Activated B cell treated with CpG ODN at 0.5 μM for 24 hours (primary cell): Measurements from ENCODE around the gene TIGD7. TPM values are rescaled to one million over a fixed set of nuclear protein-coding genes. Genes with fewer than 3 reads are reported as not detected.

Experiments
- ATAC-seq: fragments of 200-7000 bp; cut with Tn5 transposase; one replicate; pipeline ENCODE4 v1.10.0; 2021; ENCODE audit warnings: low read depth, mild to moderate bottlenecking, moderate library complexity
- CTCF ChIA-PET: fragments of 350-600 bp; sonication (Branson Sonifier 250); formaldehyde crosslinking; loops from one replicate; lab custom pipeline; 2021; ENCODE audit warnings: antibody characterized with exemption; lab: Charles Lee
- POLR2A ChIA-PET: fragments of 350-600 bp; sonication (Branson Sonifier 250); formaldehyde crosslinking; loops from one replicate; lab custom pipeline; 2021; ENCODE audit warnings: antibody characterized with exemption; lab: Charles Lee
- DNase-seq: peaks from one replicate; pipeline ENCODE4 v3.0.0; 2022
- H3K27ac Mint-ChIP-seq: one replicate; pipeline ENCODE4 v1.8.0; 2020; ENCODE audit warnings: mixed read lengths
- H3K27me3 Mint-ChIP-seq: one replicate; pipeline ENCODE4 v1.8.0; 2021; ENCODE audit warnings: mixed read lengths
- H3K36me3 Mint-ChIP-seq: one replicate; pipeline ENCODE4 v1.8.0; 2021; ENCODE audit warnings: low read depth, mixed read lengths
- H3K4me1 Mint-ChIP-seq: one replicate; pipeline ENCODE4 v1.8.0; 2021; ENCODE audit warnings: mixed read lengths
- H3K4me3 Mint-ChIP-seq: one replicate; pipeline ENCODE4 v1.8.0; 2020; ENCODE audit warnings: mild to moderate bottlenecking, mixed read lengths
- H3K9me3 Mint-ChIP-seq: one replicate; pipeline ENCODE4 v1.8.0; 2020; ENCODE audit warnings: mixed read lengths
- intact Hi-C: fragments of 100-400 bp; cut with micrococcal nuclease; formaldehyde crosslinking; loops from one replicate; pipeline ENCODE4 v1.15.1; 2024
- total RNA-seq: library from RNA; stranded (reverse); gene quantifications from 2 replicates; pipeline ENCODE4 v1.2.3, GENCODE V29; 2022
- TF ChIP-seq, protein P1 (sequence below): fragments of 200-600 bp; IDR thresholded peaks from one replicate; pipeline ENCODE4 v1.8.0; 2022; ENCODE audit warnings: antibody characterized with exemption, mild to moderate bottlenecking

The TIGD7 gene, protein sequence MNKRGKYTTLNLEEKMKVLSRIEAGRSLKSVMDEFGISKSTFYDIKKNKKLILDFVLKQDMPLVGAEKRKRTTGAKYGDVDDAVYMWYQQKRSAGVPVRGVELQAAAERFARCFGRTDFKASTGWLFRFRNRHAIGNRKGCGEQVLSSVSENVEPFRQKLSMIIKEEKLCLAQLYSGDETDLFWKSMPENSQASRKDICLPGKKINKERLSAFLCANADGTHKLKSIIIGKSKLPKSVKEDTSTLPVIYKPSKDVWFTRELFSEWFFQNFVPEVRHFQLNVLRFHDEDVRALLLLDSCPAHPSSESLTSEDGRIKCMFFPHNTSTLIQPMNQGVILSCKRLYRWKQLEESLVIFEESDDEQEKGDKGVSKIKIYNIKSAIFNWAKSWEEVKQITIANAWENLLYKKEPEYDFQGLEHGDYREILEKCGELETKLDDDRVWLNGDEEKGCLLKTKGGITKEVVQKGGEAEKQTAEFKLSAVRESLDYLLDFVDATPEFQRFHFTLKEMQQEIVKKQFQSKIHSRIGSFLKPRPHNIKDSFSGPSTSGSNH
- total RNA-seq, result 6.7 and 11.0 TPM in 2 replicates

DNA sequence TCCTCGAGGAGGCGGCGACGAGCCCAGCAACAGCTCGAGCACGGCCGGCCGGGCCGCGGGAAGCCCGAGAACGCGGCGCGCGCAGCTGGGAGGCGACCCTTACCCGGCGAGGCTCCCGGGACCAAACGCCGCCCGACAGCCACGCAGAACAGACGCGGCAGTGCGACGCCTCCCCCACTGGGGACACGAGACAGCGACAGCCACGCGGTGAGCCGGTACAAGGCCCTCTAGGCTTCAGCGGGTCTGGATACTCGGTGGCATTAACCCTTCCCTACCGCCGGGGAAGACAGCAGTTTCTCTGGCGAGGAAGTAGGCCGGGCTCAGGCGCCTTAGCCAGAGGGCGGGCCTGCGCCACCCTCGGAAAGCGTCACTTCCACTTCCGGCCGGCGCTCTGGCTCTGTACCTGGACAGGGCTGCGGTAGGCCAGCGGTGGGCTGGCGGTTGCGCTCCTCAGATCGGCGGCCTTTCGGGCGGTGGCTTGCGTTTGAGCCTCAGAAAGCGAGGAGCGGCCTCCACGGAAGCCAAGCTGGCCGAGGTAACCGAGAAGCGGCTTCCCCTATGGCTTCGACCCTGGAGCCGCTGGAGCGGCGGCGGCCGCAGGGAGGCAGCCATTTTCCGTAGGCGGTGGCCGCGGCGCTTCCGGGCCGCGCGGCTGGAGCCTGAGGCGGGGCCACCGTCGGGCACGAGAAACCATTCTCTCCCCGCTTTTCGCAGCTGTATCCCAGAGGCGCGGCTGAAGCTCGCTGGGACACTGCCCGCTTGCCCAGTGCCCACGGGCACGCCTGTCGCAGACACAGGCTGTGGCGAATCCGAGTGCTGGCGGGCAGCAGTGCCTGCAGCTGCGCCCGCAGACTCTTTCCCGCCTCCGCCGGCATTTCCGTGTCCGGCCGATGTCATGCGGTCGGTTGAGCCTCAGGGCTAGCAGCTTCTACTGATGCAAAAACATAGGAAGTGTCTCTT, at the start of gene TIGD7, which contains the start of gene ZNF75A:
TIGD7 (minus strand) TSS at position 322 of the 960 bp plus-strand sequence. CDS start 4,816 bp downstream, outside the sequence.
ZNF75A (plus strand) TSS at position 389 of the 960 bp plus-strand sequence. CDS start 2,932 bp downstream, outside the sequence.
- Mint-ChIP-seq H3K27me3 (no peaks in the 10 kb centered on the region), H3K27ac (peak within 1 kb of the TSS; percentile 88), H3K4me3 (peak within 1 kb of the TSS; percentile 88), H3K36me3 (peaks cover 54% of the 10 kb centered on the region), H3K9me3 (peaks cover 5% of the 10 kb centered on the region), H3K4me1 (peaks cover 26% of the 10 kb centered on the region)
- TF ChIP-seq, protein P1, sequence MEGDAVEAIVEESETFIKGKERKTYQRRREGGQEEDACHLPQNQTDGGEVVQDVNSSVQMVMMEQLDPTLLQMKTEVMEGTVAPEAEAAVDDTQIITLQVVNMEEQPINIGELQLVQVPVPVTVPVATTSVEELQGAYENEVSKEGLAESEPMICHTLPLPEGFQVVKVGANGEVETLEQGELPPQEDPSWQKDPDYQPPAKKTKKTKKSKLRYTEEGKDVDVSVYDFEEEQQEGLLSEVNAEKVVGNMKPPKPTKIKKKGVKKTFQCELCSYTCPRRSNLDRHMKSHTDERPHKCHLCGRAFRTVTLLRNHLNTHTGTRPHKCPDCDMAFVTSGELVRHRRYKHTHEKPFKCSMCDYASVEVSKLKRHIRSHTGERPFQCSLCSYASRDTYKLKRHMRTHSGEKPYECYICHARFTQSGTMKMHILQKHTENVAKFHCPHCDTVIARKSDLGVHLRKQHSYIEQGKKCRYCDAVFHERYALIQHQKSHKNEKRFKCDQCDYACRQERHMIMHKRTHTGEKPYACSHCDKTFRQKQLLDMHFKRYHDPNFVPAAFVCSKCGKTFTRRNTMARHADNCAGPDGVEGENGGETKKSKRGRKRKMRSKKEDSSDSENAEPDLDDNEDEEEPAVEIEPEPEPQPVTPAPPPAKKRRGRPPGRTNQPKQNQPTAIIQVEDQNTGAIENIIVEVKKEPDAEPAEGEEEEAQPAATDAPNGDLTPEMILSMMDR, result no peak
- ChIA-PET POLR2A (interaction anchor here (0.7 to 4.7 kb wide), 14 partner anchors 13 to 195 kb away, joined by 3 to 57 read pairs (median 6); partner anchors contain the start of genes CLUAP1, ZNF174, ZNF200 and ZNF263), CTCF (interaction anchor here (1.0 kb wide), 1 partner anchor 16 kb away, joined by 3 read pairs; no protein-coding TSS in a partner anchor)
- ATAC-seq (peak; percentile 91), DNase-seq (peak; percentile 83)
- intact Hi-C loops, result loop anchor here (1.0 to 5.0 kb wide), 7 partner anchors 22 to 195 kb away; partner anchors contain the start of genes ZNF174, ZNF200, ZNF263 and ZSCAN32

DNA sequence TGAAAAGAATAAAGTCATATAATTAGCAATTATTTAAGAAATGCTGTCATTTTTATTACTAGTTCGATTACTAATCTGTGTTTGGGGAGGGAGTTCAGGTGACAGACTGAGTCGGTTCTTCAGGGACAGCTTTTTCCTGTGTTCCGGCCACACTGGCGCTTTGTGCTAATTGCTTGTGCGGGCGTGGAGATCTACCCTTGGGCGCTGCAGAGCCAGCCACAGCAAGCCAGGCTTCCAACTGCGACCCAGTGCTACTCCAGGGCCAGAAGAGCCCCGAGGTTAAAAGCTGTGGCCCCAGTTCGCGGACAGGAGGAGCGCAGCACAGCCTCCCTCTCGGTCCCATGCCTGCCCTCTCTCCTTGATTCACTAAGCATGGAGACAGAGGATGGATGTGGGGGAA, 43.9 kb upstream of the TIGD7 start:
- POLR2A ChIA-PET, result no interaction called here

DNA sequence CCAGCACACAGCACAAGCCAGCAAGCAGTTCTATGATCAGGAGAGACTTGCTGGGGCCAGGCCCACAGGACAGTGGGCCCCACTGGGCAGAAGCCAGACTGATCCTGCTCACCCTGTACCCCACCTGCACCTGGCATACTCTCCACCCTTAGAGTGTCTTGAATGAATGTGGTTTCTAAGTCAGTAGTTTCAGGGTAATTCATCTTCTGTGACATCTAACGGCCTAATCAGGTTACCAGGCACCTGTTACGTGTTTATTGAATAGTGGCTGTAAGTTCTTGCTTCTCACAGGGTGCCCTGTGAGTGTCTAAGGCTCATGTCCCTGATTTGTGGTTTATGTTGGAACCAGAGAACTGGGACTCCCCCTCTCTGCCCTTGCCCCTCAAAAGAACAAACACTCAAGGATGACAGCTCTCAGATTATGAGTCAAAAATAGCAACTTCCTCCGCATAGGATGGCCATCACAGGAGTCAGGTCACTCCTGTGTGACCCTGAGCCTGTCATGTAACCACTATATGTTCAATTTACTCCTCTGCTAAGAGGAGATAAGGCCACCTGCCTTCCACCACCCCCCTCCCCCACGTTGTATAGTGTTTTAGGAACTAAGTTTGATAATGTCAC, 43.4 kb upstream of the TIGD7 start:
- H3K27me3 Mint-ChIP-seq, result no peaks in the 10 kb centered on the region
- CTCF ChIA-PET, result no interaction called here
- no peak for ATAC-seq
- DNase-seq, result no peak
- POLR2A ChIA-PET, result no interaction called here
- no peak overlapping the region for H3K27ac Mint-ChIP-seq
- H3K4me1 Mint-ChIP-seq, result peaks cover 5% of the 10 kb centered on the region
- TF ChIP-seq, protein P1, result no peak
- H3K9me3 Mint-ChIP-seq, result peaks cover 2% of the 10 kb centered on the region
- intact Hi-C loops, result no loop called here
- no peaks in the 10 kb centered on the region for H3K36me3 Mint-ChIP-seq
- H3K4me3 Mint-ChIP-seq, result no peak overlapping the region

More for the DNA sequence above, 43.9 kb upstream of the TIGD7 start:
- Mint-ChIP-seq H3K4me1 (peaks cover 6% of the 10 kb centered on the region), H3K4me3 (no peak overlapping the region), H3K27me3 (no peaks in the 10 kb centered on the region), H3K9me3 (peaks cover 2% of the 10 kb centered on the region), H3K27ac (no peak overlapping the region), H3K36me3 (no peaks in the 10 kb centered on the region)
- TF ChIP-seq, protein P1, result no peak
- DNase-seq (no peak), ATAC-seq (no peak)
- intact Hi-C loops, result no loop called here
- CTCF ChIA-PET, result no interaction called here

DNA sequence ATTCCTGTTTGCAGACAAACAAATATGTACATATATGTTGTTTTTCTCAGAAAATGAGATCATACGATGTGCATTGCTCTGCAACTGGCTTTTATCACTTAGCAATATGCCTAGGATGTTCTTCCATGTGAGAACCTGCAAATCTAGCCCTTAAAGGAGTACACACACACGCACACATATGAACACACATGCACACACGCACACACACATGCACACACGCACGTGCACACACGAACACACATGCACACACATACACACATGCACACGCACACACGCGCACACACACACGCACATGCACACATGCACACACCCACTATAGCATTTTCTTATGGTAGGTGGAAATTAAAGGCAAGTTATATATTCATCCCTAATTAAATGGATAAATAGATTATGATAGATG, 42.4 kb upstream of the TIGD7 start:
- H3K27ac Mint-ChIP-seq, result no peak overlapping the region
- intact Hi-C loops, result no loop called here
- no peak overlapping the region for H3K4me3 Mint-ChIP-seq
- no peak for DNase-seq
- peaks cover 4% of the 10 kb centered on the region for H3K4me1 Mint-ChIP-seq
- CTCF ChIA-PET, result no interaction called here
- ATAC-seq, result no peak
- POLR2A ChIA-PET, result no interaction called here
- no peaks in the 10 kb centered on the region for H3K27me3 Mint-ChIP-seq
- peaks cover 2% of the 10 kb centered on the region for H3K9me3 Mint-ChIP-seq
- TF ChIP-seq, protein P1, result no peak
- no peaks in the 10 kb centered on the region for H3K36me3 Mint-ChIP-seq
